MM.1S (cell line): ENCODE results near the gene NLGN1.
"Not testable (repeated sequence)": the region's sequence is repeated elsewhere in the genome, so short reads cannot be mapped to it uniquely, and the experiment has no call there.

Experiments used
- DNase-seq: peaks from one replicate; pipeline ENCODE4 v3.0.0-alpha.2; 2015
- H2AFZ ChIP-seq: fragments of 300-600 bp; sonication (generic); 2 replicates; pipeline ENCODE4 v1.6.0; 2016; ENCODE audit warnings: antibody characterized with exemption, low read length
- H3F3A ChIP-seq: fragments of 300-600 bp; sonication (generic); 2 replicates; pipeline ENCODE4 v1.6.1; 2016; ENCODE audit warnings: mild to moderate bottlenecking, antibody characterized with exemption, low read length, moderate library complexity, mixed read lengths; ENCODE audit not compliant: insufficient read depth
- H3K27ac ChIP-seq: fragments of 300-600 bp; sonication (generic); 2 replicates; pipeline ENCODE4 v1.5.1; 2016; ENCODE audit warnings: mild to moderate bottlenecking, low read length
- H3K27me3 ChIP-seq: fragments of 300-600 bp; sonication (generic); replicated peaks from 2 replicates; pipeline ENCODE4 v1.6.0; 2016; ENCODE audit warnings: low read length; ENCODE audit not compliant: insufficient read depth
- H3K36me3 ChIP-seq: fragments of 300-600 bp; sonication (generic); replicated peaks from 2 replicates; pipeline ENCODE4 v1.6.1; 2016; ENCODE audit warnings: mild to moderate bottlenecking, low read length, mixed read lengths; ENCODE audit not compliant: insufficient read depth
- H3K4me1 ChIP-seq: fragments of 300-600 bp; sonication (generic); 2 replicates; pipeline ENCODE4 v1.6.1; 2016; ENCODE audit warnings: low read length, mixed read lengths
- H3K4me2 ChIP-seq: fragments of 300-600 bp; sonication (generic); 2 replicates; pipeline ENCODE4 v1.6.0; 2016; ENCODE audit warnings: low read depth, low read length
- H3K4me3 ChIP-seq: fragments of 300-600 bp; sonication (generic); 2 replicates; pipeline ENCODE4 v1.5.1; 2016; ENCODE audit warnings: low read length, mixed read lengths
- H3K79me2 ChIP-seq: fragments of 300-600 bp; sonication (generic); 2 replicates; pipeline ENCODE4 v1.6.1; 2016; ENCODE audit warnings: mixed run types, low read length, mixed read lengths
- H3K9ac ChIP-seq: fragments of 300-600 bp; sonication (generic); 2 replicates; pipeline ENCODE4 v1.6.1; 2016; ENCODE audit warnings: low read length, mixed read lengths
- H3K9me2 ChIP-seq: fragments of 300-600 bp; sonication (generic); replicated peaks from 2 replicates; pipeline ENCODE4 v1.6.1; 2016; ENCODE audit warnings: mild to moderate bottlenecking, low read length, mixed read lengths; ENCODE audit not compliant: insufficient read depth
- H3K9me3 ChIP-seq: fragments of 300-600 bp; sonication (generic); replicated peaks from 2 replicates; pipeline ENCODE4 v1.6.1; 2016; ENCODE audit warnings: mild to moderate bottlenecking, low read length, mixed read lengths; ENCODE audit not compliant: insufficient read depth
- H4K20me1 ChIP-seq: fragments of 300-600 bp; sonication (generic); 2 replicates; pipeline ENCODE4 v1.6.1; 2016; ENCODE audit warnings: mild to moderate bottlenecking, low read length, moderate library complexity, mixed read lengths; ENCODE audit not compliant: insufficient read depth
- CTCF ChIP-seq: fragments of 300-600 bp; sonication (generic); IDR thresholded peaks from 2 replicates; pipeline ENCODE4 v1.5.1; 2016; ENCODE audit warnings: antibody characterized with exemption, low read length, mixed read lengths
- EZH2 ChIP-seq: fragments of 300-600 bp; sonication (generic); optimal IDR thresholded peaks from 2 replicates; pipeline ENCODE3; 2017; ENCODE audit warnings: low read depth, mild to moderate bottlenecking, antibody characterized with exemption, low read length, mixed read lengths
- EZH2phosphoT487 ChIP-seq: fragments of 300-600 bp; sonication (generic); IDR thresholded peaks from 2 replicates; pipeline ENCODE4 v1.6.1; 2018; ENCODE audit warnings: antibody characterized with exemption, low read length

The NLGN1 gene

DNA sequence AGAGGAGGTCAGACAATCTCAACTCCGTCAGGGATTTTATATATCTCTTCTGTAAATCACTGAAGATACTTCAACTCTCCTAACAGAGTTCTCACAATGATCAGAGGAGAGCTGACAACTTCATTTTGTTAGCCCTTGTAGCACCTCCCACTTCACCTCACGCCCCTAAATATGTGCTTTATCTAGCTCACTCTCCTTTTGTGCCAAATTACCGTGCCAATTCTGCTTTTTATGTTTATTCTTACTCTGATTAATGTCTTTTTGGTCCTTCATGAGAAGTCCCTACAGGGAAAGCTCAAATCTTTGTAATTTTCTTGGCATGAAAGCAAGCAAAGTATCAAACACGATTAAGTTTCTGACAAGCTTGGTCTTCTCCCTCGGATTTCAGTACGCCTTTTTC lies 825.5 kb downstream of the NLGN1 start:
- TF ChIP-seq EZH2 (no peak), EZH2phosphoT487 (no peak), CTCF (no peak)
- Histone ChIP-seq H3K27ac (no peak overlapping the region), H3F3A (no peaks in the 10 kb centered on the region), H3K27me3 (no peaks in the 10 kb centered on the region), H3K4me1 (no peaks in the 10 kb centered on the region), H3K36me3 (no peaks in the 10 kb centered on the region), H3K4me2 (no peak overlapping the region), H3K9ac (no peak overlapping the region), H3K4me3 (no peak overlapping the region), H3K79me2 (no peaks in the 10 kb centered on the region), H4K20me1 (no peaks in the 10 kb centered on the region), H2AFZ (no peak overlapping the region), H3K9me2 (no peaks in the 10 kb centered on the region), H3K9me3 (no peaks in the 10 kb centered on the region)
- DNase-seq: no peak

GRCh38 chr3:174223626-174224025 lies 826.1 kb downstream of the NLGN1 start:
- H3K79me2 ChIP-seq: no peaks in the 10 kb centered on the region
- H3K9me2 ChIP-seq: no peaks in the 10 kb centered on the region
- H3K27me3 ChIP-seq: no peaks in the 10 kb centered on the region
- H4K20me1 ChIP-seq: no peaks in the 10 kb centered on the region
- no peaks in the 10 kb centered on the region for H3K9me3 ChIP-seq
- H3K4me1 ChIP-seq: no peaks in the 10 kb centered on the region
- H3K4me3 ChIP-seq: no peak overlapping the region
- no peaks in the 10 kb centered on the region for H3F3A ChIP-seq
- H3K9ac ChIP-seq: no peak overlapping the region
- TF ChIP-seq CTCF (no peak), EZH2phosphoT487 (no peak), EZH2 (no peak)
- DNase-seq: no peak
- no peak overlapping the region for H2AFZ ChIP-seq
- no peaks in the 10 kb centered on the region for H3K36me3 ChIP-seq
- H3K27ac ChIP-seq: no peak overlapping the region
- no peak overlapping the region for H3K4me2 ChIP-seq

DNA sequence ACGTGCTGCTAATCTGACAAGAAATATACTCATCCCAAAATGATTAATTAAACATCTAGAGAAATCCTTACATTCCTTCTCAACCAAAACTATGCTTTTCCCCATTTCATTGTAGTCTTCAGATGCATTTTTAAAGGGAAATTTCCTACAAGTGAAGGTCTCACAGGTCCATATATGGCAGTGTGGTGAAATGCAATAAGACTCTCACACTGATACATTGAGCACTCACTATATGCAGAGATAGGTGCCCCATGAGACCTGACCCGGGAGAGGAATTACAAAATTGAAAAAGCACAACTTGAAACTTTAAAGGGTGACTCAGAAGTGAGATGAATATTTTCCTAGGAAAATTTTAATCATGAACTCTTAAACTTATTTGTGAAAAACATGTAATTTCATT lies 832.4 kb downstream of the NLGN1 start:
- Histone ChIP-seq H3K9ac (no peak overlapping the region), H3K79me2 (no peaks in the 10 kb centered on the region), H3K36me3 (no peaks in the 10 kb centered on the region), H3K4me1 (no peaks in the 10 kb centered on the region), H4K20me1 (no peaks in the 10 kb centered on the region), H3K4me2 (no peak overlapping the region), H3K27ac (no peak overlapping the region), H3K9me2 (no peaks in the 10 kb centered on the region), H3F3A (no peaks in the 10 kb centered on the region), H3K27me3 (no peaks in the 10 kb centered on the region), H2AFZ (no peak overlapping the region), H3K9me3 (no peaks in the 10 kb centered on the region), H3K4me3 (no peak overlapping the region)
- TF ChIP-seq EZH2 (no peak), EZH2phosphoT487 (no peak), CTCF (no peak)
- DNase-seq: no peak

GRCh38 chr3:174232028-174232657 lies 834.6 kb downstream of the NLGN1 start:
- not testable (repeated sequence) for H3F3A ChIP-seq, H3K4me2 ChIP-seq, H3K9me3 ChIP-seq, H3K9me2 ChIP-seq, H2AFZ ChIP-seq, H3K27me3 ChIP-seq, H4K20me1 ChIP-seq, H3K4me3 ChIP-seq, H3K9ac ChIP-seq, H3K36me3 ChIP-seq, H3K4me1 ChIP-seq, H3K27ac ChIP-seq, H3K79me2 ChIP-seq, DNase-seq
